ENCODE results near the gene EBF4. TPM values are rescaled to one million over a fixed set of nuclear protein-coding genes. Genes with fewer than 3 reads are reported as not detected.

EBF4 gene
- total RNA-seq, 1 experiment from 2014 or later = not detected

GRCh38 chr20:2809690-2810089 lies 117.1 kb downstream of the EBF4 start:
- peaks cover 13% of the 10 kb centered on the region for H3K27me3 Mint-ChIP-seq (ENCODE audit: insufficient read depth, unreplicated experiment)
- ChIA-PET CTCF (interaction anchor here (0.5 to 0.7 kb wide), 3 partner anchors 93 to 1136 kb away, joined by 3 to 7 read pairs (median 4); no protein-coding TSS in a partner anchor), POLR2A (no interaction called here)
- intact Hi-C loops (cut with micrococcal nuclease) = no loop called here
- TF ChIP-seq CTCF (IDR thresholded peaks at IDR 0.05; ENCODE audit: unreplicated experiment) = no peak
- peaks cover 6% of the 10 kb centered on the region for H3K4me1 Mint-ChIP-seq (ENCODE audit: insufficient read depth, unreplicated experiment)
- no peak overlapping the region for H3K4me3 Mint-ChIP-seq (ENCODE audit: unreplicated experiment)
- no peak overlapping the region for H3K27ac Mint-ChIP-seq (ENCODE audit: low read depth, unreplicated experiment)
- H3K9me3 Mint-ChIP-seq (ENCODE audit: unreplicated experiment) = peaks cover 17% of the 10 kb centered on the region
- no peak for DNase-seq (ENCODE audit: unreplicated experiment)
- H3K36me3 Mint-ChIP-seq (ENCODE audit: insufficient read depth, unreplicated experiment) = no peaks in the 10 kb centered on the region
- BruUV-seq (replicated peaks) = no TSS peak

Small RNA genes within 50 kb of the gene (microRNA-seq; reads per million reads assigned to microRNA genes)
- gene MIR1292 = 24.5 reads per million, percentile 60 among the genes with 10 or more reads in this experiment

Other genes starting within 250 kb of the EBF4 start
- gene SNRPB, start 222.0 kb upstream of the EBF4 start, total RNA-seq (2022) = 236 and 240 TPM in 2 replicates
- gene ZNF343, start 183.9 kb upstream of the EBF4 start, total RNA-seq (2022) = 16.6 and 17.5 TPM in 2 replicates
- gene TMC2, start 156.2 kb upstream of the EBF4 start, total RNA-seq (2022) = not detected in 2 replicates
- 228 and 340 TPM in 2 replicates for gene NOP56, start 40.1 kb upstream of the EBF4 start, total RNA-seq (2022)
- gene IDH3B, start 28.6 kb upstream of the EBF4 start, total RNA-seq (2022) = 80.5 and 102 TPM in 2 replicates
- not detected in 2 replicates for gene CPXM1, start 107.8 kb downstream of the EBF4 start, total RNA-seq (2022)
- gene C20orf141, start 122.2 kb downstream of the EBF4 start, total RNA-seq (2022) = not detected in 2 replicates
- gene TMEM239, start 123.6 kb downstream of the EBF4 start, total RNA-seq (2022) = not detected in 2 replicates
- gene PCED1A, start 147.9 kb downstream of the EBF4 start, total RNA-seq (2022) = 42.1 and 46.4 TPM in 2 replicates
- 32.1 and 32.6 TPM in 2 replicates for gene VPS16, start 148.0 kb downstream of the EBF4 start, total RNA-seq (2022)
- 29.3 TPM in 2 replicates for gene PTPRA, start 180.7 kb downstream of the EBF4 start, total RNA-seq (2022)

Measured in MCF 10A (cell line).